HG02759 (cell line): Measurements from ENCODE around the gene POLR3H.

Experiments
- ATAC-seq: cut with Tn5 transposase; IDR thresholded peaks from one replicate; pipeline ENCODE4 v1.9.1; 2021; ENCODE audit warnings: mild to moderate bottlenecking, moderate library complexity; ENCODE audit not compliant: unreplicated experiment

Gene POLR3H

GRCh38 chr22:41522813-41523212, 21.5 kb downstream of the POLR3H start:
- ATAC-seq = no peak

- no peak for ATAC-seq
Observed at GRCh38 chr22:41521126-41521525, 23.1 kb downstream of the POLR3H start.

GRCh38 chr22:41518048-41518347, 26.3 kb downstream of the POLR3H start:
- no peak for ATAC-seq

GRCh38 chr22:41517172-41518047, 26.9 kb downstream of the POLR3H start:
- ATAC-seq = no peak

- no peak for ATAC-seq
Observed at GRCh38 chr22:41516462-41516861, 27.8 kb downstream of the POLR3H start.

- no peak for ATAC-seq
Observed at GRCh38 chr22:41513391-41513790, 30.9 kb downstream of the POLR3H start.

GRCh38 chr22:41512421-41513194, 31.7 kb downstream of the POLR3H start:
- ATAC-seq = no peak

GRCh38 chr22:41511521-41511968, 32.7 kb downstream of the POLR3H start:
- ATAC-seq = no peak

- no peak for ATAC-seq
Observed at GRCh38 chr22:41508770-41509170, 35.5 kb downstream of the POLR3H start.

GRCh38 chr22:41507330-41508063, 36.8 kb downstream of the POLR3H start:
- ATAC-seq = no peak

GRCh38 chr22:41505511-41506220, 38.6 kb downstream of the POLR3H start:
- ATAC-seq = no peak

- ATAC-seq = no peak
Observed at GRCh38 chr22:41504816-41505215, 39.5 kb downstream of the POLR3H start.

GRCh38 chr22:41504397-41504796, 39.9 kb downstream of the POLR3H start:
- no peak for ATAC-seq

- ATAC-seq = no peak
Observed at GRCh38 chr22:41501209-41501608, 43.1 kb downstream of the POLR3H start.

- no peak for ATAC-seq
Observed at GRCh38 chr22:41500303-41500702, 44.0 kb downstream of the POLR3H start.

GRCh38 chr22:41499624-41500280, 44.5 kb downstream of the POLR3H start:
- no peak for ATAC-seq

GRCh38 chr22:41498303-41498835, 45.9 kb downstream of the POLR3H start:
- no peak for ATAC-seq

GRCh38 chr22:41491374-41492100, 52.7 kb downstream of the POLR3H start:
- ATAC-seq = no peak

GRCh38 chr22:41488596-41489385, 55.5 kb downstream of the POLR3H start:
- no peak for ATAC-seq
